GM19395 (cell line): ENCODE measurements around the gene MLPH.
A peak's percentile ranks its signal among the peaks of the same experiment; 100 is the strongest.
"Not testable (repeated sequence)": the region's sequence is repeated elsewhere in the genome, so short reads cannot be mapped to it uniquely, and the experiment has no call there.

ENCODE experiments used
- ATAC-seq: cut with Tn5 transposase; IDR thresholded peaks from one replicate; pipeline ENCODE4 v1.9.1; 2021; ENCODE audit warnings: mild to moderate bottlenecking, moderate library complexity; ENCODE audit not compliant: unreplicated experiment

MLPH gene

GRCh38 chr2:237456200-237456843 is 30.7 kb upstream of the MLPH start:
- ATAC-seq: no peak

- no peak for ATAC-seq
These were observed 29.6 kb upstream of the MLPH start for GRCh38 chr2:237457388-237457941.

GRCh38 chr2:237458519-237458918 is 28.5 kb upstream of the MLPH start:
- ATAC-seq: no peak

DNA sequence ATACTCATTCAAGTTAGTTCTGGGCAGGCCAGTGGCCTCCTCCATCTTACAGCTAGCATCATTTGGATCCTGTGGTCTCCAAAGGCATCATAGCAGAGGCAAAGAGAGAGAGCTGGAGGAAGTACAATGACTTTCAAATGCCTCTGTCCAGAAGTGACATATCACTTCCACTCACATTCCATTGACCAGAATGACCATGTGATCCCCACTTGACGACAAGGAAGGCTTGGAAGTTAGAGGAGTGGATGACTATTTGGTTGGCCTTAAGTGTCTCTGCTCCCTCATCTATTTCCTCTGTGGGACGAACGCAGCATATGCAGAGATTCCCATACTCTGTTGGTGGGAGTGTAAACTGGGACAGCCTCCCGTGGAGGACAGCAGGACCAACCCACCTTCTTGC is 27.8 kb upstream of the MLPH start:
- no peak for ATAC-seq

DNA sequence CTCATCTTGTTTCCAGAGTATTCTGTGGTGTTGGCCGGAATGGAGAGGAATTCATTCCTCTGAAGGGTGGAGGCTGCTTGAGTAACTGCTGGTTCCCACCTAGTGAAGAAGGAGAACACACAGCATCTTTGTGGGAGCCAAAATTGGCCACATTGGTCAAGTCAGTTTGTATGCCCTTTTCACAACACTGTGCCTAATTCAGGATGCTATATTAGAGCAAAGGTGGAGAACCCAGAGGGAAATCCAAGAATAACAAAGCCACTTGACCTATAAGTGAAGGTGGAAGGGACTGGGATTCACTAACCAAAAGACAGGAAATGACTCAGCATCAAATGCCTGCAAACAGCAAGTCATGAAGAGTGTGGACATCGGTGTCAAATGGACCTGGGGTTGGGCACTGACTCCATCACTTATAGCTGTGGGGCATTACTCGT is 27.3 kb upstream of the MLPH start:
- no peak for ATAC-seq

GRCh38 chr2:237464757-237465391 is 22.2 kb upstream of the MLPH start:
- ATAC-seq: no peak

DNA sequence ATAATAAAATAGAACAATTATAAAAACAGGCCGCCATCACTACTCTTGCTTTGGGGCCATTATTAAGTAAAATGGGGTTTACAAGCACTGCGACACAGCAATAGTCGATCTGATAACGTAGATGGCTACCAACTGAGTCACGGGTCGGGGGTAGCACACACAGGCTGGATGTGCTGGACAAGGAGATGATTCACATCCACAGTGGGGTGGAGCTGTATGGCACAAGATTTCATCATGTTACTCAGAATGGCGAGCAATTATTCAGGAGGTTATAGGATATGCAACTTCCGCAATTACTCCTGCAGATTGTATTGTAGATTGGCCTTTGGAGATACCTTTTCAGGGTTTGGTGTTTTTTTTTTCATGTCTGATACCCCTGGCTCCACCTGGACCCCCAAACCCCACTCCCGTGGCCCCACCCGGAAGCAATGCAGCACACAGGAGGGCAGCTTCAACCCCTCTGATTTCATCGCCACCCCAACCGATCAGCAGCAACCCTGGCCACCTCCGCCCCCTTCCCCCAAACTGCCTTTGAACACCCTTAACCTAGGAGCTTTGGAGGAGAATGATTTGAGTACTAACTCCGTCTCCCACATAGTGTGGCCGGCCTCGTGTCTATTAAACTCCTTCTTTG is 21.4 kb upstream of the MLPH start:
- ATAC-seq: no peak

- no peak for ATAC-seq
These were observed 20.8 kb upstream of the MLPH start for GRCh38 chr2:237466211-237466610.

GRCh38 chr2:237467447-237468179 is 19.4 kb upstream of the MLPH start:
- ATAC-seq: no peak

DNA sequence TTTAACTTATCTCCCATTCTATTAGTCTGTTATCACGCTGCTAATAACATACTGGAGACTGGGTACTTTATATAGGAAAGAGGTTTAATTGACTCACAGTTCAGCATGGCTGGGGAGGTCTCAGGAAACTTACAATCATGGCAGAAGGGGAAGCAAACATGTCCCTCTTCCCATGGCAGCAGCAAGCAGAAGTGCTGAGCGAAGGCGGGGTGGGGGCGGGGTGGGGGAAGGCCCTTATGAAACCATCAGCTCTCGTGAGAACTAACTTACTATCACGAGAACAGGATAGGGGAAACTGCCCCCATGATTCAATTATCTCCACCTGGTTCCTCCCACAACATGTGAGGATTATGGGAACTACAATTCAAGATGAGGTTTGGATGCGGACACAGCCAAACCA is 17.6 kb upstream of the MLPH start:
- not testable (repeated sequence) for ATAC-seq

DNA sequence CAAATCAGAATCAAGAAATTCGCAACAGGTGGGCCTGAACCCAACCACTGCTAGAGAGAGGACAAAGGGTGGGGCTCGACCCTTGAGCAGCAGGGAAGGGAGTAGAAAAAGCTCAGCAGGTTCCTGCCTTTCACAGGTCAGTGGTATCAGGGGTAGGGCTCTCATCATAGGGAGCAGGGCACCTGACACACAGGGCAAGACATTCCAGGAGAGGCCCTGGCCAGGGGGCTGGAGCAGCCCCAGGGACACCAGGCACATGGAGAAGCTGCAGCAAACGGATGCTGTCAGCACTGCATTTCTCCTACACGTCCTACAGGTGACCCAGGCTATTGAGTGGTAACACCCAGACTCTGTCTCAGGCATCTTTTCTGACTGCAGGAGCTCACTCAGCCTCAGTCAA is 17.2 kb upstream of the MLPH start:
- no peak for ATAC-seq

DNA sequence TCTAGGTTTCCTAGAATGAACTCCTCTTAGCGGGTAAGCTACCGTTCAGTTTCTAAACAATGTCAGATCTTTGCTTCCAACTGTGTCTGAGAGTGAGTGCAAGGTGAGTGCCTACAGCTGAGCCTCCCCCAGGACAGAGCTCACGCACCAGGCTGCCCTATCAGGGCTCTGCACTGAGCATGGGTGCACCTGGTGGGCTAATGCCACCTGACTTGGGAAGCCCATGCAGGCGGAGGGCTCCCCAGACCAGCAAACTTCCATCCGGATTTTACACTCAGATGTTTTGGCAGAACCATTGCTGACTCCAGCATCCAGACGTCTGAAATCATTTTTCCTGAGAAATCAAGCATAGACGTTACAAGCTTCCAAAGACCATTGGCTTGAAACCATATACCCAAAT is 16.1 kb upstream of the MLPH start:
- no peak for ATAC-seq

DNA sequence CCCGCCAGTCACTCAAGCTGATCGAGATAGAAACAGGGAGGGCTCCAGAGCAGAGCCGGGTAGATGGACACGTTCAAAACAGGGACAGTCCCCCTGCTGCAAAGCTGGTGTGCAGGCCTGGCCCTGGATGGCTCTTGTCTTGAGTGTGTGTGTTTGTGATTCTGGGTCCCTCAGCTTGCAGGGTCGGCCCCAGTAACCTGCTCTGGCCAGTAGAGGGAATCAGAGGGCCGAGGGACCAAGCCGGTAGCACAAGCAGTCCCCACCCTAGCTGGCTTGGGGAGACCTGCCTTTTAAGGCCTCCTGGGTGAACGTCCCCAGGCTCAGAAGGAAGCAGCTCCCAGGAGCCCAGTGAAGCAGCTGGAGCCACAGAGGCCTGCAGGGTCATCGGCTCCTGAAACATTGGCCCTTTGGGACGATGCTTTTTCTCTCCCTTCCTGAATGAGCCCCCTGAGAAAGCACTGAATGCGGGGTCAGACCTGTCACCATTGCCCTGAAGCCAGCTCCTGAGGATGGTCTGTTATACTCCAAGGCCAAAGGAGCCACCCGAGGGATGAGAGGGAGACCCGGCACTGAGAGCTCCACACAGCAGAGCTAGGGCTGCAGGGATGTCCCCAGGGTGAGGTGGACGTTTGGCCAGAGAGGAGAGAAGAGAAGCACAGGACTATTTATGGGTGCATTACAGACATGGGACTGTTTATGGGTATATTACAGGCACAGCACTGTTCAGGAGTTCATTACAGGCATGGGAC is 15.4 kb upstream of the MLPH start:
- no peak for ATAC-seq

DNA sequence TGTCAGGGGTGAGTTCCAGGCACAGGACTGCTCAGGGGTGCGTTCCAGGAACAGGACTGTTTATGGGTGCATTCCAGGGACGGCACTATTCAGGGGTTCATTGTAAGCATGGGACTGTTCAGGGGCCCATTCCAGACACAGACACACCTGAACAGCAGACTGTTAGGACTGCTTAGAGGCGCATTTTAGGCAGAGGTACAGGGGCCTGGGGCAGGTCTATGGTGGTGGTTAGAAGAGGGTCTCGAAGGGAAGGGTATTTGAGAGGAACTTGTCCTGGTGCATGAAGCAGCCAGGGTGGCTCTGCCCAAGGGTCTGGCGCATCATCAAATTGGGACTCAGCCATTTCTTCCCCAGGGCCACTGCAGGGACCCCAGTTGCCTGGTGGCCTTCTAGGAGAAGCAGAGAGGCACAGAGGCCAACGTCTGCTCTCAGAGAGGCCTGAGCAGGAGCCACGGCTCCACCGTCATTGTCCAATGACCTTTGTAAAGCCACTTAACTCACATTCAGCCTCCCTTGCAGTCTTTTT is 14.8 kb upstream of the MLPH start:
- ATAC-seq: no peak

GRCh38 chr2:237472909-237473877 is 13.9 kb upstream of the MLPH start:
- ATAC-seq: no peak

- no peak for ATAC-seq
These were observed 13.1 kb upstream of the MLPH start for GRCh38 chr2:237473878-237474441.

- no peak for ATAC-seq
These were observed 12.6 kb upstream of the MLPH start for GRCh38 chr2:237474442-237474911.

GRCh38 chr2:237474931-237475703 is 11.9 kb upstream of the MLPH start:
- ATAC-seq: peak; percentile 87
